ENCODE results near the gene PPID.
"Not testable (repeated sequence)": the region's sequence is repeated elsewhere in the genome, so short reads cannot be mapped to it uniquely, and the experiment has no call there.

Gene PPID

DNA sequence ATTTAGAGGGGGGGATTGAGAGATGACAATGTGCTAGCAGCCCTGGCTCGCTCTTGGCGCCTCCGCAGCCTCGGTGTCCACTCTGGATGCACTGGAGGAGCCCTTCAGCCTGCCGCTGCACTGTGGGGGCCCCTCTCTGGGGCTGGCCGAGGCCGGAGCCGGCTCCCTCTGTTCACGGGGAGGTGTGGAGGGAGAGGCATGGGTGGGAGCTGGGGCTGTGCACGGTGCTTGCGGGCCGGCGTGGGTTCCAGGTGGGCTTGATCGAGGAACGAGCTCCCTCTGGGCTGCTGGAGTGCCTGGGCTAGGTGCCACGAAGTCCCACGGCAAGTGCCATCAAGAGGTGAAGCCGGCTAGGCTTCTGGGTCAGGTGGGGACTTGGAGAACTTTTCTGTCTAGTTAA, 58.4 kb downstream of the PPID start:
- DNase-seq = no peak

DNA sequence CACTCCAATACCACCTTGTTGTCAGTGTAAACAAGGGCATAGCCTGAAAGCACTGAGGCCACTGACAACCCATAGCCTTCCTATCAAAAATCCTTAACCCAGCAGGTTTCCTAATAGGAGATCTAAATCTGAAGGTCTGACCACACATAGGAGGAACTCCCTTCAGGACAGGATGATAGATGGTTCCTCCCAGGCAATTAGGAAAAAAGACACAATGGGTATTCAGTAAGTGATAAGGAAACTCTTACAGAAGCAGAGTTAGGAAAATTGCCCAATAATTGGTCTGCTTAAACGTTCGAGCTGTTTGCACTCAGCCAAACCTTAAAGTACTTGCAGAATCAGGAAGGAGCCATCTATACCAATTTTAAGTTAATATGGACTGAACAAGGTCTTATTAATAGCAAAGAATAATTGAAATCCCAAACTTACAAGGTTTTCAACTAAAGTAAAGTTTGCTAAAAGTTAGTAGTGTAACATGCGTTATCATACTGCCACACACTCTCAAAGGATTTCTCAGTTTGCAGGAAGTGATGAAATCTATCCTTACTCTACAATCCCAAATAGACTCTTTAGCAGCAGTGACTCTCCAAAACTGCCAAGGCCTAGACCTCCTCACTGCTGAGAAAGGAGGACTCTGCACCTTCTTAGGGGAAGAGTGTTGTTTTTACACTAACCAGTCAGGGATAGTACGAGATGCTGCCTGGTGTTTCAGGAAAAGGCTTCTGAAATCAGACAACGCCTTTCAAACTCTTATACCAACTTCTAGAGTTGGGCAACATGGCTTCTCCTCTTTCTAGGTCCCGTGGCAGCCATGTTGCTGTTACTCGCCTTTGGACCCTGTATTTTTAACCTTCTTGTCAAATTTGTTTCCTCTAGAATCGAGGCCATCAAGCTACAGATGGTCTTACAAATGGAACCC, 59.2 kb downstream of the PPID start:
- DNase-seq = not testable (repeated sequence)

DNA sequence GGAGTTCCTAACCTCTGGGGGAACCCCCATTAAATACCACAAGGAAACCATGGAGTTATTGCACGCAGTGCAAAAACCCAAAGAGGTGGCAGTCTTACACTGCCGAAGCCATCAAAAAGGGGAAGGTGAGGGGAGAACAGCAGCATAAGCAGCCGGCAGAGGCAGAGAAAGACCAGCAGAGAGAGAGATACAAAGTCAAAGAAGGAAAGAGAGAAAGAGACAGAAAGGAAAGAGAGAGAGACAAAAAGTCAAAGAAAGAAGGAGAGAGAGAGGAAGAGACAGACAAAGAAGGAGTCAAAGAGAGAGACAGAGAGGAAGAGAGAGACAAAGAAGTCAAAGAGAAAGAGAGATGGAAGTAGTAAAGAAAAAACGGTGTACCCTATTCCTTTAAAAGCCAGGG, 59.9 kb downstream of the PPID start:
- not testable (repeated sequence) for DNase-seq

Data from NCI-H526 (cell line).